ENCODE results near the gene ZNF692. TPM values are rescaled to one million over a fixed set of nuclear protein-coding genes. Genes with fewer than 3 reads are reported as not detected.

The ZNF692 gene, protein sequence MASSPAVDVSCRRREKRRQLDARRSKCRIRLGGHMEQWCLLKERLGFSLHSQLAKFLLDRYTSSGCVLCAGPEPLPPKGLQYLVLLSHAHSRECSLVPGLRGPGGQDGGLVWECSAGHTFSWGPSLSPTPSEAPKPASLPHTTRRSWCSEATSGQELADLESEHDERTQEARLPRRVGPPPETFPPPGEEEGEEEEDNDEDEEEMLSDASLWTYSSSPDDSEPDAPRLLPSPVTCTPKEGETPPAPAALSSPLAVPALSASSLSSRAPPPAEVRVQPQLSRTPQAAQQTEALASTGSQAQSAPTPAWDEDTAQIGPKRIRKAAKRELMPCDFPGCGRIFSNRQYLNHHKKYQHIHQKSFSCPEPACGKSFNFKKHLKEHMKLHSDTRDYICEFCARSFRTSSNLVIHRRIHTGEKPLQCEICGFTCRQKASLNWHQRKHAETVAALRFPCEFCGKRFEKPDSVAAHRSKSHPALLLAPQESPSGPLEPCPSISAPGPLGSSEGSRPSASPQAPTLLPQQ
- 10 to 100 TPM; 20.9 to 67.7 (median 45.3) TPM for total RNA-seq

- 0 to 52% (median 28%) methylated on average over 3 to 30 of the region's 62 CpGs; no CpG with 5 or more reads in 3 of the 10 experiments for WGBS, 10 experiments
- in situ Hi-C loops (cut with MboI; ENCODE audit: low pct_unique_long_range_greater_than_20kb in 2 of 9, low sequenced_read_pairs in 9 of 9, unreplicated experiment in 9 of 9), result no loop called here
- Histone ChIP-seq H3K27ac (peak within 1 kb of the TSS; percentile 73 to 85), H3K4me1 (replicated peaks in 1 of 2) (peaks cover 19 to 21% of the 10 kb centered on the region in 2 donors), H3K4me3 (peak within 1 kb of the TSS; percentile 40 to 51 (median 47))
- ATAC-seq (replicated peaks in 6 of 8), result peak; percentile 82 to 87 (median 83)
Observed at GRCh38 chr1:248858891-248859889, at the start of gene ZNF692. TSS of gene ZNF692 (minus strand) at chr1:248859085. CDS start at chr1:248858309, 776 bp downstream.

- H3K4me3 ChIP-seq, result peak overlapping the region; percentile 52 to 72 (median 62)
- 0 to 55% (median 16%) methylated on average over 2 to 12 of the region's 18 CpGs; no CpG with 5 or more reads in 1 of the 10 experiments for WGBS, 10 experiments
- in situ Hi-C loops (cut with MboI; ENCODE audit: low pct_unique_long_range_greater_than_20kb in 2 of 9, low sequenced_read_pairs in 9 of 9, unreplicated experiment in 9 of 9), result no loop called here
- peak; percentile 3 to 86 (median 31) for ATAC-seq (replicated peaks in 6 of 8)
- H3K27ac ChIP-seq, result peak overlapping the region; percentile 91 to 95
- peaks cover 16 to 20% of the 10 kb centered on the region in 2 donors for H3K4me1 ChIP-seq (replicated peaks in 1 of 2)
Observed at GRCh38 chr1:248906753-248907661, 48.1 kb upstream of the ZNF692 start.

- peak; percentile 89 to 93 (median 90) for ATAC-seq (replicated peaks in 6 of 8)
- Histone ChIP-seq H3K4me3 (peak within 1 kb of the TSS; percentile 52 to 72 (median 62)), H3K27ac (peak within 1 kb of the TSS; percentile 91 to 95), H3K4me1 (replicated peaks in 1 of 2) (peaks cover 16 to 20% of the 10 kb centered on the region in 2 donors)
- 0 to 3% (median 0%) methylated on average over 2 to 7 of the region's 80 CpGs; no CpG with 5 or more reads in 6 of the 10 experiments for WGBS, 10 experiments
- in situ Hi-C loops (cut with MboI; ENCODE audit: low pct_unique_long_range_greater_than_20kb in 2 of 9, low sequenced_read_pairs in 9 of 9, unreplicated experiment in 9 of 9), result no loop called here
Observed at GRCh38 chr1:248906009-248906752, 47.3 kb upstream of the ZNF692 start, which contains the start of gene PGBD2. TSS of gene PGBD2 (plus strand) at chr1:248906235. CDS start at chr1:248913863, 7,628 bp downstream.

GRCh38 chr1:248905662-248906008 lies 46.8 kb upstream of the ZNF692 start:
- 20 to 100% (median 32%) methylated on average over 1 to 3 of the region's 4 CpGs; no CpG with 5 or more reads in 4 of the 10 experiments for WGBS, 10 experiments
- in situ Hi-C loops (cut with MboI; ENCODE audit: low pct_unique_long_range_greater_than_20kb in 2 of 9, low sequenced_read_pairs in 9 of 9, unreplicated experiment in 9 of 9), result no loop called here
- Histone ChIP-seq H3K4me1 (replicated peaks in 1 of 2) (peaks cover 16 to 20% of the 10 kb centered on the region in 2 donors), H3K27ac (peak overlapping the region; percentile 90 to 94), H3K4me3 (peak overlapping the region; percentile 52 to 72 (median 62))
- no peak for ATAC-seq (replicated peaks in 6 of 8)

DNA sequence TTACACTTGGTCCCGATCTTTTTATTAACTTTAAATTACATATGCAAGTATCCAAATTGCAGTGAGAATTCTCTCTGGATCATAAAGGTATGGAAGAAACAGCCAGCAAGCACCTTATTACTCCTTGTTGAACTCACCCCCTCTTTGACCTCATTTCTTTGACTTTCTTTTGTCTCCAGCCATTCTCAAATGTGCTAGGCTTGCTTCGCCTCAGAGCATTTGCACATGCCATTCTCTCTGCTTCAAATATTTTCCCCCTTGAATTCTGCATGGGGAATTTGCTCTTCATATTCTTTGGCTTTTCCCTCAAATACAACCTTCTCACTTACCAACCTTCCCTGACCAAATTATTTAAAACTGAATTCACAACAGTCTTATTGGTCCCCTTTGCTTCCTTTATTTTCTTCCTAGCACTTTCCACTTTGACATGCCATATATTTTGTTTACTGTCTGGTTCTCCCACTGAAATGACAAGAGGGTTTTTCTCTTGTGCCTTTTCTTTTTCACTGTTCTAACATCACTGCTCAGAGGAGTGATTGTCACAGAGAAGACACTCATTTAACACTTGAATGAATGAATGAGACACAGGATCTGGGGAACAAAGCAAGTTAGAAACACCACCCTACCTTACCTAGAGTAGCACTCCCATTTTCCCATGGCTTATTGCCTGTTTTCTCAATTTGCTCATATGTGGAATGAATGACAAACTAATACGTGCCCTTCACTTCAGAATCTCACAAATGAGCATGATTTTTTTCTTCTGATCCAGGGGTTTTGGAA lies 45.7 kb upstream of the ZNF692 start:
- 80 to 100% (median 91%) methylated on average over 1 to 3 of the region's 3 CpGs for WGBS, 10 experiments
- no peak overlapping the region for H3K4me3 ChIP-seq

DNA sequence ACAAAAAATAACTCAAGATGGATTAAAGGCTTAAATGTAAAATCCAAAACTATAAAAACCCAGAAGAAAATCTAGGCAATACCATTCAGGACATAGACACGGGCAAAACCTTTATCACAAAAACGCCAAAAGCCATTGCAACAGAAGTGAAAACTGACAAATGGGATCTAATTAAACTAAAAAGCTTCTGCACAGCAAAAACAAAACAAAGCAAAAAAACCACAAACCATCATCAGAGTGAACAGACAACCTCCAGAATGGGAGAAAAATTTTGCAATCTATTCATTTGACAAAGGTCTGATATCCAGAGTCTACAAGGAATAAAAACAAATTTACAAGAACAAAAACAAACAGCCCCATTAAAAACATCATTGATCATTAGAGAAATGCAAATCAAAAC lies 42.7 kb upstream of the ZNF692 start:
- 68 to 100% (median 92%) methylated on average over 1 to 2 of the region's 2 CpGs for WGBS, 10 experiments
- H3K4me3 ChIP-seq, result no peak overlapping the region
- in situ Hi-C loops (cut with MboI; ENCODE audit: low pct_unique_long_range_greater_than_20kb in 2 of 9, low sequenced_read_pairs in 9 of 9, unreplicated experiment in 9 of 9), result no loop called here
- no peak overlapping the region for H3K27ac ChIP-seq
- ATAC-seq (replicated peaks in 6 of 8), result no peak
- H3K4me1 ChIP-seq (replicated peaks in 1 of 2), result peaks cover 0 to 4% of the 10 kb centered on the region in 2 donors

More for the DNA sequence above, 45.7 kb upstream of the ZNF692 start:
- Histone ChIP-seq H3K4me1 (replicated peaks in 1 of 2) (peaks cover 16 to 20% of the 10 kb centered on the region in 2 donors), H3K27ac (no peak overlapping the region)
- in situ Hi-C loops (cut with MboI; ENCODE audit: low pct_unique_long_range_greater_than_20kb in 2 of 9, low sequenced_read_pairs in 9 of 9, unreplicated experiment in 9 of 9), result no loop called here
- ATAC-seq (replicated peaks in 6 of 8), result no peak

- Histone ChIP-seq H3K4me3 (no peak overlapping the region), H3K27ac (no peak overlapping the region), H3K4me1 (replicated peaks in 1 of 2) (peaks cover 0 to 4% of the 10 kb centered on the region in 2 donors)
- ATAC-seq (replicated peaks in 6 of 8), result no peak
- WGBS, 10 experiments, result 33 to 100% (median 83%) methylated on average over 1 of the region's 1 CpG; no CpG with 5 or more reads in 3 of the 10 experiments
- in situ Hi-C loops (cut with MboI; ENCODE audit: low pct_unique_long_range_greater_than_20kb in 2 of 9, low sequenced_read_pairs in 9 of 9, unreplicated experiment in 9 of 9), result no loop called here
Observed at GRCh38 chr1:248900637-248901036, 41.8 kb upstream of the ZNF692 start.

GRCh38 chr1:248897412-248898337 lies 38.8 kb upstream of the ZNF692 start:
- in situ Hi-C loops (cut with MboI; ENCODE audit: low pct_unique_long_range_greater_than_20kb in 2 of 9, low sequenced_read_pairs in 9 of 9, unreplicated experiment in 9 of 9), result no loop called here
- Histone ChIP-seq H3K4me1 (replicated peaks in 1 of 2) (no peaks in the 10 kb centered on the region), H3K4me3 (no peak overlapping the region), H3K27ac (no peak overlapping the region)
- no peak for ATAC-seq (replicated peaks in 6 of 8)
- 25 to 76% (median 69%) methylated on average over 1 to 9 of the region's 9 CpGs; no CpG with 5 or more reads in 2 of the 10 experiments for WGBS, 10 experiments

DNA sequence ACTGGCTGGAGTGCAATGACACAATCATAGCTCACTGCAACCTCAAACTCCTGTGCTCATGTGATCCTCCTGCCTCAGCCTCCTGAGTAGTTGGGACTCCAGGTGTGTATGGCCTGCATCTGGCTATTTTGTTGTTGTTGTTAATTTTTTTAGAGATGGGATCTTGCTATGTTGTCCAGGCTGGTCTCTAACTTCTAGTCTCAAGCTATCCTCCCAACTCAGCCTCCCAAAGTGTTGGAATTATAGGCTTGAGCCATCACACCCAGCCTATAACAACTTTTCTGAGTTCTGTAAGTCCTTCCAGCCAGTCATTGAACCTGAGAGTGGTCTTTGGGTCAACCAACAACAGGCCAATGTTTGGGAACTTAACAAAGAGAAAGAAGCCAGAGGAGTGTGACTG lies 36.0 kb upstream of the ZNF692 start:
- no peak for ATAC-seq (replicated peaks in 6 of 8)
- no peak overlapping the region for H3K27ac ChIP-seq
- H3K4me3 ChIP-seq, result no peak overlapping the region
- H3K4me1 ChIP-seq (replicated peaks in 1 of 2), result no peaks in the 10 kb centered on the region
- in situ Hi-C loops (cut with MboI; ENCODE audit: low pct_unique_long_range_greater_than_20kb in 2 of 9, low sequenced_read_pairs in 9 of 9, unreplicated experiment in 9 of 9), result no loop called here

DNA sequence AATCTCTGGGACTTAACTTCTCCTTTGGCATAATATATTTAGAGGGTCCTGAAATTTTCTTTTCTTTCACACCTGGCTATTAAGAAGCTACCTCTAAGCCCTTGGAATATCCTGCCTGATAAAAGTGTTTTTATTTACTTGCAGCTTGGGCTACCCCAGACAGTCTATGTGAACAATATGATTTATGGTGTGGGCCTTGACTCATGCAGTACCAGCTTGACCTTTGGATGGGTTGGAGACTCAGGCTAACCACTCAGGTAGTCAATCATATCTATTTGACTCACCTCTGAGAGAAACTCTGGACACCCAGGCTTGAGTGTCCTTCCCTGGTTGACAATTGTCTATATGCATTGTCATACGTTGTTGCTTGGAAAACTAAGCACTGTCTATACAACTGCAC lies 33.7 kb upstream of the ZNF692 start:
- Histone ChIP-seq H3K4me3 (no peak overlapping the region), H3K4me1 (replicated peaks in 1 of 2) (no peaks in the 10 kb centered on the region), H3K27ac (no peak overlapping the region)
- in situ Hi-C loops (cut with MboI; ENCODE audit: low pct_unique_long_range_greater_than_20kb in 2 of 9, low sequenced_read_pairs in 9 of 9, unreplicated experiment in 9 of 9), result no loop called here
- ATAC-seq (replicated peaks in 6 of 8), result no peak
- WGBS, 10 experiments, result 29 to 100% (median 87%) methylated on average over 1 of the region's 1 CpG; no CpG with 5 or more reads in 4 of the 10 experiments
